ENCODE measurements around the gene SCNN1B. TPM values are rescaled to one million over a fixed set of nuclear protein-coding genes. Genes with fewer than 3 reads are reported as not detected.

Gene SCNN1B
- total and polyA plus RNA-seq, 10 donors, result 0.80 to 6.3 (median 2.9) TPM

DNA sequence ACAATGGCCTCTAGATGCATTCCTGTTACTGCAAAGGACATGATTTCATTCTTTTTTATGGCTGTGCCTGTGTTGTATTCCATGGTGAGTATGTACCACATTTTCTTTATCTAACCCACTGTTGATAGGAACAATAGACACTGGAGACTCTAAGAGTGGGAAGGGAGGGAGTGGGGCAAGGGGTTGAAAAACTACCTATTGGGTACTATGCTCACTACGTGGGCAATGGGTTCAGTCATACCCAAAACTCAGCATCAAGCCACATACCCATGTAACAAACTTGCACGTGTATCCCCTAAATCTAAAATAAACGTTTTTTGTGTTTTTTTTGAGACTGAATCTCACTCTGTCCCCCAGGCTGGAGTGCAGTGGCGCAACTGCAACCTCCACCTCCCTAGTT, 47.1 kb upstream of the SCNN1B start:
- 53 to 63% (median 60%) methylated on average over 4 of the region's 4 CpGs for WGBS, 5 donors
- peaks cover 0 to 11% (median 1%) of the 10 kb centered on the region in 8 donors for H3K9me3 ChIP-seq
- no peak for DNase-seq
- TF ChIP-seq POLR2A (IDR thresholded peaks at IDR 0.05) (no peak), POLR2AphosphoS5 (IDR thresholded peaks at IDR 0.05) (no peak)
- TF ChIP-seq, protein P1, sequence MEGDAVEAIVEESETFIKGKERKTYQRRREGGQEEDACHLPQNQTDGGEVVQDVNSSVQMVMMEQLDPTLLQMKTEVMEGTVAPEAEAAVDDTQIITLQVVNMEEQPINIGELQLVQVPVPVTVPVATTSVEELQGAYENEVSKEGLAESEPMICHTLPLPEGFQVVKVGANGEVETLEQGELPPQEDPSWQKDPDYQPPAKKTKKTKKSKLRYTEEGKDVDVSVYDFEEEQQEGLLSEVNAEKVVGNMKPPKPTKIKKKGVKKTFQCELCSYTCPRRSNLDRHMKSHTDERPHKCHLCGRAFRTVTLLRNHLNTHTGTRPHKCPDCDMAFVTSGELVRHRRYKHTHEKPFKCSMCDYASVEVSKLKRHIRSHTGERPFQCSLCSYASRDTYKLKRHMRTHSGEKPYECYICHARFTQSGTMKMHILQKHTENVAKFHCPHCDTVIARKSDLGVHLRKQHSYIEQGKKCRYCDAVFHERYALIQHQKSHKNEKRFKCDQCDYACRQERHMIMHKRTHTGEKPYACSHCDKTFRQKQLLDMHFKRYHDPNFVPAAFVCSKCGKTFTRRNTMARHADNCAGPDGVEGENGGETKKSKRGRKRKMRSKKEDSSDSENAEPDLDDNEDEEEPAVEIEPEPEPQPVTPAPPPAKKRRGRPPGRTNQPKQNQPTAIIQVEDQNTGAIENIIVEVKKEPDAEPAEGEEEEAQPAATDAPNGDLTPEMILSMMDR (IDR thresholded peaks at IDR 0.05 in 8 of 11, conservative IDR thresholded peaks at IDR 0.05 in 3 of 11), result no peak
- H3K27me3 ChIP-seq (replicated peaks in 1 of 7), result peaks cover 0 to 7% (median 0%) of the 10 kb centered on the region in 7 donors
- no peaks in the 10 kb centered on the region for H3K36me3 ChIP-seq
- intact Hi-C loops (cut with DNase I; ENCODE audit: low total_unique reads), result no loop called here
- no peak overlapping the region for H3K27ac ChIP-seq
- no peak overlapping the region for H3K4me3 ChIP-seq
- no peaks in the 10 kb centered on the region for H3K4me1 ChIP-seq

DNA sequence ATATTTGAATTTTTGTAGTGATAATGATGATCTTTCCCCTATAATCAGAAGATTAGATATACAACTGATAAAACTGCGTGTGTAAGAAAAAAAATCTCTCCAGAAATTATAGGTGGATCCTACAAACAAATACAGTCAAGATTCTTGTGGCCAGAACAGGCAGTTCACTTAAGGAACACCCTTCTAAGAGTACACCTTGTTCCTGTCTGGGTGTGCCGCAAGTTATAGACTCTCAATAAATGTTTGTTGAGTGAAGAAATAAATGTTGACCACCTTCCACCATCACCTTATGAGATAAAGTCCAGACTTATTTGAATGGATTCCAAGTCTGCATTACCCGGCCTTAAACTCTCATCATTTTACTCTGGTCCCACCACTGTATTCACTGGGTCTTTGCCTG, 45.7 kb upstream of the SCNN1B start:
- TF ChIP-seq, protein P1 (IDR thresholded peaks at IDR 0.05 in 8 of 11, conservative IDR thresholded peaks at IDR 0.05 in 3 of 11), result no peak
- TF ChIP-seq POLR2A (IDR thresholded peaks at IDR 0.05), result no peak
- no peak for TF ChIP-seq POLR2AphosphoS5 (IDR thresholded peaks at IDR 0.05)
- Histone ChIP-seq H3K4me3 (no peak overlapping the region), H3K27me3 (replicated peaks in 1 of 7) (peaks cover 0 to 7% (median 0%) of the 10 kb centered on the region in 7 donors), H3K9me3 (peaks cover 0 to 5% (median 0%) of the 10 kb centered on the region in 8 donors), H3K4me1 (no peaks in the 10 kb centered on the region), H3K36me3 (no peaks in the 10 kb centered on the region), H3K27ac (no peak overlapping the region)
- 68 to 85% (median 77%) methylated on average over 3 of the region's 3 CpGs for WGBS, 5 donors
- DNase-seq, result no peak
- intact Hi-C loops (cut with DNase I; ENCODE audit: low total_unique reads), result no loop called here

DNA sequence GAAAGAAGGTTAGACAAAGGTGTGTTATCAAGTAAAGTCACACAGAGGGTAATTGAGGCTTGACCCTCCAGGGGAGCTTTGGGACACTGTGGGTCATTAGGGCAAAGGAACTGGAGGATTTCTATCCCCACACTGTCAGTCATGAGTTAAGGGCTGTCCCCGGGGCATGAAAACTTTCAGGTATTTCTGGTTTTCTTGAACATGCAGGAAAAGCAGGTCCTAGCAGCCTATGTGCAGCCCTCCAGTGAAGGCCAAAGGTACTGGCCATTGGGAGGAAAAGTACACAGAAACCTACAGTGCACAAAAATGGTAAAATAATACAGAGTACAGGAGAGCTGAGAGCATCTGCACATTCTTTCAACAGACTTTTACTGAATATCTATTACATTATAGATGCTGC, 44.4 kb upstream of the SCNN1B start:
- DNase-seq, result no peak
- H3K4me1 ChIP-seq, result no peaks in the 10 kb centered on the region
- no peaks in the 10 kb centered on the region for H3K36me3 ChIP-seq
- H3K27me3 ChIP-seq (replicated peaks in 1 of 7), result peaks cover 0 to 7% (median 0%) of the 10 kb centered on the region in 7 donors
- H3K9me3 ChIP-seq, result peaks cover 0 to 5% (median 0%) of the 10 kb centered on the region in 8 donors
- TF ChIP-seq, protein P1 (IDR thresholded peaks at IDR 0.05 in 8 of 11, conservative IDR thresholded peaks at IDR 0.05 in 3 of 11), result no peak
- no peak for TF ChIP-seq POLR2A (IDR thresholded peaks at IDR 0.05)
- TF ChIP-seq POLR2AphosphoS5 (IDR thresholded peaks at IDR 0.05), result no peak
- intact Hi-C loops (cut with DNase I; ENCODE audit: low total_unique reads), result no loop called here
- no peak overlapping the region for H3K4me3 ChIP-seq
- H3K27ac ChIP-seq, result no peak overlapping the region
- WGBS, 5 donors, result 73 to 91% (median 80%) methylated on average over 1 of the region's 1 CpG

DNA sequence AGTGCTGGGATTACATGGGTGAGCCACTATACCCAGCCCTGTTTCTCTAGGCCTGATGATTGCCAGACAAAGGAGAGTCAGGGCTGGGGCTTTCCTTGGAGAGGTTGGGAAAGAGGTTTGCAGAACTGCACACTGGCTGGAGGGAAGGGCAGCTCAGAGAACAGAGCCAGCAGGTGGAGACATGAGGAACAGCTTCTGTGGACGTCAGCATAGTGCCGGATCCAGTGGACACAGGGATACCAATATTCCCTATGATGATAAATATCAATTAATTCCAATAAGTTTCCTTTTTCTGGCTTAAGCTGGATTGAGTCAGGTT, 43.2 kb upstream of the SCNN1B start:
- H3K36me3 ChIP-seq, result no peaks in the 10 kb centered on the region
- H3K27ac ChIP-seq, result no peak overlapping the region
- H3K4me1 ChIP-seq, result no peaks in the 10 kb centered on the region
- no peak overlapping the region for H3K4me3 ChIP-seq
- peaks cover 0 to 5% (median 0%) of the 10 kb centered on the region in 8 donors for H3K9me3 ChIP-seq
- TF ChIP-seq, protein P1 (IDR thresholded peaks at IDR 0.05 in 8 of 11, conservative IDR thresholded peaks at IDR 0.05 in 3 of 11), result no peak
- TF ChIP-seq POLR2AphosphoS5 (IDR thresholded peaks at IDR 0.05) (no peak), POLR2A (IDR thresholded peaks at IDR 0.05) (no peak)
- no peak for DNase-seq
- intact Hi-C loops (cut with DNase I; ENCODE audit: low total_unique reads), result no loop called here
- H3K27me3 ChIP-seq (replicated peaks in 1 of 7), result peaks cover 0 to 9% (median 0%) of the 10 kb centered on the region in 7 donors
- WGBS, 5 donors, result 68 to 84% (median 74%) methylated on average over 2 of the region's 2 CpGs

Measured in spleen (tissue), 11 donors.